H1 (cell line): ENCODE results near the gene GNAI2. TPM values are rescaled to one million over a fixed set of nuclear protein-coding genes. Genes with fewer than 3 reads are reported as not detected.
A peak's percentile ranks its signal among the peaks of the same experiment; 100 is the strongest.

Source experiments
- BCL11A ChIP-seq, 2 experiments: IDR thresholded peaks; one replicate each; pipeline ENCODE4 v1.6.1; 2011; ENCODE audit warnings: low read depth in 2 of 2, low read length in 2 of 2, mild to moderate bottlenecking in 2 of 2
- BRCA1 ChIP-seq: IDR thresholded peaks from 2 replicates; pipeline ENCODE4 v1.6.1; 2012; ENCODE audit warnings: low read depth, low read length, improper control_type of control experiment
- CBX8 ChIP-seq: fragments of 300-800, 300-1000 bp; sonication (generic); IDR thresholded peaks from 2 replicates; pipeline ENCODE4 v1.7.1; 2016; ENCODE audit warnings: low read depth, low read length, borderline replicate concordance
- CEBPB ChIP-seq: IDR thresholded peaks from 2 replicates; pipeline ENCODE4 v1.6.1; 2012; ENCODE audit warnings: low read depth, low read length
- CHD2 ChIP-seq: IDR thresholded peaks from 2 replicates; pipeline ENCODE4 v1.6.1; 2012; ENCODE audit warnings: low read length, improper control_type of control experiment
- CTBP2 ChIP-seq: IDR thresholded peaks from 2 replicates; pipeline ENCODE4 v1.7.0; 2011; ENCODE audit warnings: borderline replicate concordance, mild to moderate bottlenecking, moderate library complexity, mixed read lengths, low read length; ENCODE audit not compliant: insufficient read depth, insufficient read length
- EGR1 ChIP-seq: IDR thresholded peaks from 2 replicates; pipeline ENCODE4 v1.6.1; 2011; ENCODE audit warnings: low read depth, low read length, borderline replicate concordance
- EP300 ChIP-seq, 2 experiments: IDR thresholded peaks; 1 replicate in 1 of 2; 2 replicates in 1 of 2; pipeline ENCODE4 v1.6.1; 2011 to 2012; ENCODE audit warnings: low read depth in 2 of 2, low read length in 2 of 2, mild to moderate bottlenecking in 2 of 2, borderline replicate concordance in 1 of 2, inconsistent platforms in 1 of 2, moderate library complexity in 1 of 2
- EZH2 ChIP-seq: fragments of 200-600 bp; sonication (generic); IDR thresholded peaks from 2 replicates; pipeline ENCODE4 v1.7.1; 2012; ENCODE audit warnings: low read depth, mild to moderate bottlenecking, moderate library complexity, low read length, inconsistent platforms; ENCODE audit not compliant: severe bottlenecking
- MAFK ChIP-seq: IDR thresholded peaks from 2 replicates; pipeline ENCODE4 v1.6.1; 2012; ENCODE audit warnings: low read depth, mild to moderate bottlenecking, improper control_type of control experiment, low read length
- NANOG ChIP-seq: IDR thresholded peaks from 2 replicates; pipeline ENCODE4 v1.6.1; 2011; ENCODE audit warnings: low read length, low read depth, mild to moderate bottlenecking, inconsistent platforms; ENCODE audit not compliant: insufficient read depth, poor library complexity, severe bottlenecking
- POLR2A ChIP-seq, 2 experiments: IDR thresholded peaks; 1 replicate in 1 of 2; 2 replicates in 1 of 2; pipeline ENCODE4 v1.6.1; 2011; ENCODE audit warnings: low read depth in 2 of 2, low read length in 2 of 2, mild to moderate bottlenecking in 2 of 2; ENCODE audit errors: control extremely low read depth in 1 of 2
- POLR2AphosphoS5 ChIP-seq: IDR thresholded peaks from 2 replicates; pipeline ENCODE4 v1.6.1; 2011; ENCODE audit warnings: low read depth, low read length
- RFX5 ChIP-seq: IDR thresholded peaks from 2 replicates; pipeline ENCODE4 v1.6.1; 2011; ENCODE audit warnings: low read depth, low read length, improper control_type of control experiment, borderline replicate concordance
- SIX5 ChIP-seq: IDR thresholded peaks from 2 replicates; pipeline ENCODE4 v1.6.1; 2011; ENCODE audit warnings: mild to moderate bottlenecking, low read depth, low read length
- SP4 ChIP-seq: IDR thresholded peaks from 2 replicates; pipeline ENCODE4 v1.6.1; 2012; ENCODE audit warnings: low read length, inconsistent platforms
- TEAD4 ChIP-seq: IDR thresholded peaks from 2 replicates; pipeline ENCODE4 v1.6.1; 2012; ENCODE audit warnings: low read depth, low read length, inconsistent platforms, mixed read lengths
- ZNF274 ChIP-seq: IDR thresholded peaks from 2 replicates; pipeline ENCODE4 v1.7.0; 2012; ENCODE audit warnings: low read length, borderline replicate concordance; ENCODE audit errors: extremely low read depth
- polyA plus RNA-seq, 7 experiments: library from polyadenylated mRNA; depleted of rRNA in 3 of 7; stranded (reverse) in 5 of 7; unstranded in 2 of 7; fragments of >200 nt in 5 of 7; fragments of 200-250 nt in 2 of 7; gene quantifications; 1 replicate in 5 of 7; 2 replicates in 1 of 7; 4 replicates in 1 of 7; pipeline versions ENCODE4 v1.2.1 to v1.2.3, GENCODE V29; 2011 to 2013; ENCODE audit warnings: missing spikeins in 2 of 7, mixed read lengths in 2 of 7
- total RNA-seq: library from RNA; stranded (reverse); fragmentation: NEBNext Ultra II Directional; extraction: Animal tissue kit (Norgen Biotek cat#: 25700); gene quantifications from 2 replicates; pipeline ENCODE4 v1.2.1, GENCODE V29; 2021
- TF ChIP-seq, protein P1 (sequence below), 3 experiments: IDR thresholded peaks; 1 replicate in 2 of 3; 2 replicates in 1 of 3; pipeline versions ENCODE4 v1.5.1 to v1.6.1; 2011; ENCODE audit warnings: low read length in 3 of 3, mild to moderate bottlenecking in 3 of 3, inconsistent platforms in 2 of 3, low read depth in 1 of 3, moderate library complexity in 1 of 3; ENCODE audit not compliant: insufficient read depth in 1 of 3; ENCODE audit errors: control extremely low read depth in 1 of 3
- TF ChIP-seq, protein P2 (sequence below): IDR thresholded peaks from 2 replicates; pipeline ENCODE4 v1.6.1; 2011; ENCODE audit warnings: low read length, improper control_type of control experiment

GNAI2 gene
- total and polyA plus RNA-seq, 2 of the 8 experiments (the other 6 are each of a cell fraction or from before 2014, with no cell fraction given): 168 to 539 TPM

DNA sequence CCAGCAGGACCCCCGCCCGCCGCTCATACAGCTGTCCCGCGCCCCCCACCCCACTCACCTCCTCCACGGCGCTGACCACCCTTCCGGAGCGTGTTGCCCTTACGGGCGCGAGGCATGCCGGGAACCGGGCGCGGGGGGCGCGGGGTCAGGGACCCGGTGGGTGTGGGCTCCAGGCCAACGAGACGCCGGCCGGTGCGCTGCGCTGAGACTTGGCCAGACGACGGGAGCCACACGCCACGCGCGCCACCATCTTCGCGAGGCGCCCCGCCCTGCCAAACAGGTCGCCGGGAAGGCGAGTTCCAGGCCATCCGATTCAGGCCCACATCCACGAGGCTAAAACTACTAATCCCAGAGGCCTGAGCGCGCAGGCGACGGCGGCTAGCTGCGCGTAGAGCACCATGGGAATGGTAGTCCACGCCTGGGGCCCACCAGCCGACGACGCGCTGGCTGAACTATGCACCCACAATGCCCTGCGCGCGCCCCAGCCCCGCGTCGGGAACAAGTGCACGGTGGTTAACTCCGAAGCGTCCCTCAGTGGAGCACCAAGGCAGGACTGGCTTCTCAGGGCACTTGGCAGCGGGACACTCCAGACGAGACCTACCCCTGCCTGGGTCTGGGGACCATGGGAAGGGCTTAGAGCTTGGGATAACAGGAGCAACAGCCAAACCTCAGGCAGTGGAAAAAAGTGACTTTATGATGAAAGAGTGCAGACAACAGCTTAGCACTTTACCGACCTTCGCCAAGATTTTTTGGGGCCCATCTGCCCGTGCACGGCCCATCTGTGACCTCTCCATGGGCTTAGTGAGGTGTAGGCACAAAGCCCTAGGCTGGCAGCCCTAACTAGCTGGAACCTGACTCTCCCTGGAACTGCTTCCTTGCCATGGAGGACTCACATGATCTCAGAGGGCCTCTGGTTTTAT, 56.4 kb downstream of the GNAI2 start, which contains the start of gene IFRD2 (continued):
- TF ChIP-seq, protein P1, sequence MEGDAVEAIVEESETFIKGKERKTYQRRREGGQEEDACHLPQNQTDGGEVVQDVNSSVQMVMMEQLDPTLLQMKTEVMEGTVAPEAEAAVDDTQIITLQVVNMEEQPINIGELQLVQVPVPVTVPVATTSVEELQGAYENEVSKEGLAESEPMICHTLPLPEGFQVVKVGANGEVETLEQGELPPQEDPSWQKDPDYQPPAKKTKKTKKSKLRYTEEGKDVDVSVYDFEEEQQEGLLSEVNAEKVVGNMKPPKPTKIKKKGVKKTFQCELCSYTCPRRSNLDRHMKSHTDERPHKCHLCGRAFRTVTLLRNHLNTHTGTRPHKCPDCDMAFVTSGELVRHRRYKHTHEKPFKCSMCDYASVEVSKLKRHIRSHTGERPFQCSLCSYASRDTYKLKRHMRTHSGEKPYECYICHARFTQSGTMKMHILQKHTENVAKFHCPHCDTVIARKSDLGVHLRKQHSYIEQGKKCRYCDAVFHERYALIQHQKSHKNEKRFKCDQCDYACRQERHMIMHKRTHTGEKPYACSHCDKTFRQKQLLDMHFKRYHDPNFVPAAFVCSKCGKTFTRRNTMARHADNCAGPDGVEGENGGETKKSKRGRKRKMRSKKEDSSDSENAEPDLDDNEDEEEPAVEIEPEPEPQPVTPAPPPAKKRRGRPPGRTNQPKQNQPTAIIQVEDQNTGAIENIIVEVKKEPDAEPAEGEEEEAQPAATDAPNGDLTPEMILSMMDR (IDR thresholded peaks at IDR 0.05; ENCODE audit: control extremely low read depth in 1 of 3, insufficient read depth in 1 of 3, low read depth in 1 of 3, low read length in 3 of 3): peak in 1 of 3 experiments; percentile 1; a peak in 1 of 4 replicates
- TF ChIP-seq MAFK: no peak
- no peak for TF ChIP-seq BRCA1
- no peak for TF ChIP-seq RFX5
- TF ChIP-seq CTBP2: no peak
- no peak for TF ChIP-seq EZH2
- TF ChIP-seq CBX8: no peak
- peak; percentile 73; the same call in 1 of the 2 replicates for TF ChIP-seq POLR2AphosphoS5
- no peak for TF ChIP-seq ZNF274
- TF ChIP-seq NANOG: no peak
- peak; percentile 72 for TF ChIP-seq CHD2
- no peak for TF ChIP-seq EP300 (IDR thresholded peaks at IDR 0.05; ENCODE audit: borderline replicate concordance in 1 of 2, low read depth in 2 of 2, low read length in 2 of 2)
- TF ChIP-seq EGR1: no peak
- TF ChIP-seq POLR2A (IDR thresholded peaks at IDR 0.05; ENCODE audit: control extremely low read depth in 1 of 2, low read depth in 2 of 2, low read length in 2 of 2): peak in 1 of 2 experiments; percentile 73; a peak in 2 of 3 replicates
- TF ChIP-seq, protein P2, sequence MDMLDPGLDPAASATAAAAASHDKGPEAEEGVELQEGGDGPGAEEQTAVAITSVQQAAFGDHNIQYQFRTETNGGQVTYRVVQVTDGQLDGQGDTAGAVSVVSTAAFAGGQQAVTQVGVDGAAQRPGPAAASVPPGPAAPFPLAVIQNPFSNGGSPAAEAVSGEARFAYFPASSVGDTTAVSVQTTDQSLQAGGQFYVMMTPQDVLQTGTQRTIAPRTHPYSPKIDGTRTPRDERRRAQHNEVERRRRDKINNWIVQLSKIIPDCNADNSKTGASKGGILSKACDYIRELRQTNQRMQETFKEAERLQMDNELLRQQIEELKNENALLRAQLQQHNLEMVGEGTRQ: no peak
- no peak for TF ChIP-seq SP4
- no peak for TF ChIP-seq CEBPB
- peak; percentile 38 for TF ChIP-seq TEAD4
- TF ChIP-seq SIX5: peak; percentile 100
- no peak for TF ChIP-seq BCL11A (IDR thresholded peaks at IDR 0.05; ENCODE audit: low read depth in 2 of 2, low read length in 2 of 2)
